A673 (cell line): ENCODE measurements around the gene RNF220. TPM values are rescaled to one million over a fixed set of nuclear protein-coding genes. Genes with fewer than 3 reads are reported as not detected.

ENCODE experiments used
- BruUV-seq: library from RNA; stranded (reverse); fragments of 400-500 nt; replicated peaks from 2 replicates; lab custom pipeline; 2021; lab: Mats Ljungman, UMichigan
- CTCF ChIA-PET: fragments of 300-600 bp; sonication (Branson Sonifier 250); formaldehyde crosslinking; loops from one replicate; lab custom pipeline; 2022; ENCODE audit warnings: antibody characterized with exemption; lab: Charles Lee
- POLR2A ChIA-PET: fragments of 300-600 bp; sonication (Branson Sonifier 250); formaldehyde crosslinking; loops from one replicate; lab custom pipeline; 2022; ENCODE audit warnings: antibody characterized with exemption; ENCODE audit not compliant: low non-redundant PET; lab: Charles Lee
- DNase-seq: peaks from one replicate; pipeline ENCODE4 v3.0.0-alpha.2; 2015; ENCODE audit warnings: low spot score
- H3K27ac ChIP-seq: fragments of 200-600 bp; sonication (generic); 2 replicates; pipeline ENCODE4 v1.5.1; 2016; ENCODE audit warnings: mixed run types, low read depth, mild to moderate bottlenecking, mixed read lengths, antibody characterized with exemption, low read length; ENCODE audit not compliant: poor library complexity, severe bottlenecking
- H3K27me3 ChIP-seq: fragments of 200-600 bp; sonication (generic); replicated peaks from 2 replicates; pipeline ENCODE4 v1.6.1; 2017; ENCODE audit warnings: mixed run types, low read depth, mild to moderate bottlenecking, mixed read lengths, antibody characterized with exemption, low read length; ENCODE audit not compliant: insufficient read depth, poor library complexity
- H3K36me3 ChIP-seq: fragments of 200-600 bp; sonication (generic); 2 replicates; pipeline ENCODE4 v1.6.1; 2016; ENCODE audit warnings: mixed run types, mild to moderate bottlenecking, mixed read lengths, antibody characterized with exemption, low read length; ENCODE audit not compliant: insufficient read depth, poor library complexity, severe bottlenecking
- H3K4me1 ChIP-seq: fragments of 200-600 bp; sonication (generic); 2 replicates; pipeline ENCODE4 v1.6.1; 2017; ENCODE audit warnings: mixed run types, mild to moderate bottlenecking, mixed read lengths, antibody characterized with exemption, low read length; ENCODE audit not compliant: insufficient read depth, poor library complexity, severe bottlenecking
- H3K4me3 ChIP-seq: fragments of 200-600 bp; sonication (generic); 2 replicates; pipeline ENCODE4 v1.5.1; 2016; ENCODE audit warnings: low read depth, mixed run types, mild to moderate bottlenecking, mixed read lengths, low read length; ENCODE audit not compliant: poor library complexity, severe bottlenecking
- H3K9me3 ChIP-seq: fragments of 200-600 bp; sonication (generic); 2 replicates; pipeline ENCODE4 v1.6.1; 2016; ENCODE audit warnings: mixed run types, low read depth, mild to moderate bottlenecking, mixed read lengths, antibody characterized with exemption, low read length; ENCODE audit not compliant: poor library complexity, severe bottlenecking
- EZH2 ChIP-seq: fragments of 200-600 bp; sonication (generic); IDR thresholded peaks from 2 replicates; pipeline ENCODE4 v1.6.1; 2017; ENCODE audit warnings: borderline replicate concordance, low read depth, mild to moderate bottlenecking, mixed read lengths, antibody characterized with exemption, low read length; ENCODE audit not compliant: poor library complexity, severe bottlenecking
- intact Hi-C: fragments of 100-400 bp; cut with micrococcal nuclease; formaldehyde crosslinking; loops from one replicate; pipeline ENCODE4 v1.10.0; 2022; ENCODE audit not compliant: unreplicated experiment
- total RNA-seq: library from RNA; stranded (reverse); gene quantifications from 2 replicates; pipeline ENCODE4 v1.2.3, GENCODE V29; 2021
- TF ChIP-seq, protein P1 (sequence below): fragments of 300-800, 200-600 bp; sonication (generic); conservative IDR thresholded peaks from 2 replicates; pipeline ENCODE4 v1.5.1; 2017; ENCODE audit warnings: low read depth, mild to moderate bottlenecking, antibody characterized with exemption, low read length, moderate library complexity, mixed read lengths

The RNF220 gene
- total RNA-seq, 1 experiment from 2014 or later, result 80.6 TPM

DNA sequence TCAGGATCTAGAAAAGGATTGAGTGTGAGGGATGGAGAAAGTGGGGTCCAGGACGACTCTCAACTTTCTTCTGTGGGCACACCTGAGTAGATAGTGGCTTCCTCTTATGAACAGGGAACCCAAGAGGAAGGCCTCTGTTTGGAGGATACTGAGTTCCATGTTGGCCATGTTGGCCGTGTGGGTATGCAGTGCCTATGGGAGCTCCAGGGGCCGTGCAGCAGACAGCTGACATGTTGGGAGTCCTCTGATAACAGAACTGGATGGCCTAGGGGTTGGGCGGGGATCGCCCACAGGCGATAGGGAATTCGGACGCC is 226.2 kb downstream of the RNF220 start:
- H3K9me3 ChIP-seq, result no peaks in the 10 kb centered on the region
- peaks cover 21% of the 10 kb centered on the region for H3K36me3 ChIP-seq
- ChIA-PET POLR2A (no interaction called here), CTCF (interaction anchor here (1.2 kb wide), 1 partner anchor 413 kb away, joined by 3 read pairs; no protein-coding TSS in a partner anchor)
- peak overlapping the region; percentile 97 for H3K27ac ChIP-seq
- H3K4me3 ChIP-seq, result peak overlapping the region; percentile 93
- H3K27me3 ChIP-seq, result no peaks in the 10 kb centered on the region
- BruUV-seq, result TSS peak; percentile 79
- DNase-seq, result no peak
- peaks cover 10% of the 10 kb centered on the region for H3K4me1 ChIP-seq
- TF ChIP-seq EZH2, result no peak
- TF ChIP-seq, protein P1, sequence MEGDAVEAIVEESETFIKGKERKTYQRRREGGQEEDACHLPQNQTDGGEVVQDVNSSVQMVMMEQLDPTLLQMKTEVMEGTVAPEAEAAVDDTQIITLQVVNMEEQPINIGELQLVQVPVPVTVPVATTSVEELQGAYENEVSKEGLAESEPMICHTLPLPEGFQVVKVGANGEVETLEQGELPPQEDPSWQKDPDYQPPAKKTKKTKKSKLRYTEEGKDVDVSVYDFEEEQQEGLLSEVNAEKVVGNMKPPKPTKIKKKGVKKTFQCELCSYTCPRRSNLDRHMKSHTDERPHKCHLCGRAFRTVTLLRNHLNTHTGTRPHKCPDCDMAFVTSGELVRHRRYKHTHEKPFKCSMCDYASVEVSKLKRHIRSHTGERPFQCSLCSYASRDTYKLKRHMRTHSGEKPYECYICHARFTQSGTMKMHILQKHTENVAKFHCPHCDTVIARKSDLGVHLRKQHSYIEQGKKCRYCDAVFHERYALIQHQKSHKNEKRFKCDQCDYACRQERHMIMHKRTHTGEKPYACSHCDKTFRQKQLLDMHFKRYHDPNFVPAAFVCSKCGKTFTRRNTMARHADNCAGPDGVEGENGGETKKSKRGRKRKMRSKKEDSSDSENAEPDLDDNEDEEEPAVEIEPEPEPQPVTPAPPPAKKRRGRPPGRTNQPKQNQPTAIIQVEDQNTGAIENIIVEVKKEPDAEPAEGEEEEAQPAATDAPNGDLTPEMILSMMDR, result no peak
- intact Hi-C loops, result no loop called here

DNA sequence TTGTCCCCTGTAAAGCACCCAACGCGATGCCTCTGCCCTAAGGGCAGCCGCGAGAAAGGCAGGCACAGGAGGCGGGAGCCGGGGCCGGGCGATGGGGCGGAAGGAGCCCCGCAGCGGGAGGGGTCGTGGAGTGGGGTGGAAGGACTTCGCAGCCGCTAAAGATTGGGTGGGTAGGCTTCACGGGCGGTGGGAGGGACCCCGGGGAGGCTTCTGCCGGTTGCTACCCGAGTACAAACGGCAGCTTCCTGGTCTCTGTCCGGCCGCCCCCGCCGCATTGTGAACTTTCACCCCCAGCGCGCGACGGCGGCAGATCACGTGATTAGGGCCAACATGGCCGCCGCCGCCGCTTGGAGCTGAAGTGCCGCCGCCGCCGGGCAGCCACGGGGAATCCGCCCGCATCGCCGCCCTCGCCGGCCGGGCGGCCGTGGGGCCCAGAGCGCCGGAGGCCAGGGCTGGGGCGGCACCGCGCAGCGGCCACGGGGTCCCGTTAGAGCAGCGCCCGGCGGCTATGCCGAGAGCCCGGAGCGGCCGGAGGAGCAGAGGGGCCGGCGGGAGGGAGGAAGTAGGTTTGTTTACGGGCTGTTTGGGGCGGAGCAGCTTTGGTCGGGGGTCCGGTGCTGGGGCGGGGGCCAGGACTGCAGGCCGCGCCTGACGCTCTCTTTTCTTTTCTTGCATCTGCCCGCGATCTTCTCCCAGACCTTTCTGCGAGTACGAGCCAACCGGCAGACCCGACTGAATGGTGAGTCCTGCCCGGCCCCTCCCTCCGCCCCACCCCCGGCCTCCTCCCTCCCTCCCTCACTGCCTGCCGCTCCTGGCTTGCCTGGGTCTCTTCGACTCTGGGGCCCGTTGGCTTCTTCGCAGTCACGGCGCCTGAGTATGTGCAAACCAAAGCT is 226.8 kb downstream of the RNF220 start:
- CTCF ChIA-PET, result interaction anchor here (1.2 kb wide), 1 partner anchor 414 kb away, joined by 3 read pairs; no protein-coding TSS in a partner anchor
- no peaks in the 10 kb centered on the region for H3K27me3 ChIP-seq
- H3K4me1 ChIP-seq, result peaks cover 10% of the 10 kb centered on the region
- no TSS peak for BruUV-seq
- no peaks in the 10 kb centered on the region for H3K9me3 ChIP-seq
- peaks cover 27% of the 10 kb centered on the region for H3K36me3 ChIP-seq
- POLR2A ChIA-PET, result no interaction called here
- peak; percentile 90 for DNase-seq
- intact Hi-C loops, result no loop called here
- TF ChIP-seq EZH2, result no peak
- TF ChIP-seq, protein P1, result no peak
- peak overlapping the region; percentile 97 for H3K27ac ChIP-seq
- peak overlapping the region; percentile 93 for H3K4me3 ChIP-seq

DNA sequence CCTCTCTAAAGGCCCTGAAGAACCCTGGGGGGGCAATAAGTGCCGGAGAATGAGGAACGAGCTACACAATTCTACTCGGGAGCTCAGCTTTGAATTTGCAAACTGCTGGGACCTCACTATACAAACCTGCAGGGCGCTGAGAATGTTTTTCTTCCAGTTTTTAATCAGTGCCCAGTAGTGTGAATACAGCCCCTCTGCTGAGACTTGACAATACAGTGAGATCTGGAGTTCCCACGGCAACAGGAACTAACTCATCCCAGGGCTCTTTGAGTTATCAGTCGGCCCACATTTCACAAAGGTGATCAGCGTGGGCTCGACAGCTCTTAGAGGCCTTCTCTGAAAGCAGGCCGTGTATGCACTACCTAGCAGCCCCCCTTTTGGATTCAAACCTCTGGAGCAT is 227.5 kb downstream of the RNF220 start:
- Histone ChIP-seq H3K4me3 (peak overlapping the region; percentile 93), H3K9me3 (no peaks in the 10 kb centered on the region), H3K4me1 (peaks cover 10% of the 10 kb centered on the region), H3K27ac (peak overlapping the region; percentile 97), H3K27me3 (no peaks in the 10 kb centered on the region), H3K36me3 (peaks cover 34% of the 10 kb centered on the region)
- BruUV-seq, result no TSS peak
- TF ChIP-seq, protein P1, result no peak
- TF ChIP-seq EZH2, result no peak
- ChIA-PET CTCF (no interaction called here), POLR2A (no interaction called here)
- intact Hi-C loops, result no loop called here
- no peak for DNase-seq
